ENCODE measurements around the gene RYK. TPM values are rescaled to one million over a fixed set of nuclear protein-coding genes. Genes with fewer than 3 reads are reported as not detected.

The RYK gene
- total and polyA plus RNA-seq, 3 donors from 2014 or later, result 82.6 to 120 (median 112) TPM

DNA sequence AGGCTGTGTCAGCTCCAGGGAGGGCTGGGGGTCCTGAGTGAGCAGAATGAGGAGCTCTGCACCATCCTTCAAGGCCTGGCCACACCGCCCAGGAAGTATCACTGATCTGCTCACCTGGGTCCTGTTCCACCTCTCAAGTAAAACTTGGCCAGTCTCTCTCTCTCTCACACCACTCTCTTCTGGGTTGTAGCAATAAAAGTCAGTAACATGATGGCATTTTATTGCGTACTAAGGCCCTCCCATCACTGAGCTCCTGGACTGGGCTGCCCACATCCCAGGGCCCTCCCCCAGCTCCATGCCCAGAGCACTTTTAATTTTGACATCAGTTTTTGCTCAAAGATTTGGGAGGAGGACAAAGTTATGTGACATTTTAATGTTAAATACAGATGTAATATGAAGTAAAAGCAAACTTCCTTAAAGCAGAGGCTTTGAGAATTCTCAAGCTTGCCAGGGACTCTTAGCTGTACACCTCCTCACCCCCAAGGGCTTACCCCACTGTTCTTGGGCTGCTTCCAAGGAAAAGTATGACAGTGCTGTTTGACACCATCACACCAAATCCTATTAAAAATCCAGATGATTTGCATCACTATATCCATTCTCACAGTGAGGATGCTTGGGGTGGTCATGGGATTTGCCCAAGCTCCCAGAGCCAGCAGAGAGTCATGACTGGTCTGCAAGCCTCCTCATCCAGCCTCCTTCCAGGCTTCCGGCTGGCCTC lies 115.8 kb downstream of the RYK start:
- TF ChIP-seq POLR2A (IDR thresholded peaks at IDR 0.05), result no peak
- TF ChIP-seq, protein P1, sequence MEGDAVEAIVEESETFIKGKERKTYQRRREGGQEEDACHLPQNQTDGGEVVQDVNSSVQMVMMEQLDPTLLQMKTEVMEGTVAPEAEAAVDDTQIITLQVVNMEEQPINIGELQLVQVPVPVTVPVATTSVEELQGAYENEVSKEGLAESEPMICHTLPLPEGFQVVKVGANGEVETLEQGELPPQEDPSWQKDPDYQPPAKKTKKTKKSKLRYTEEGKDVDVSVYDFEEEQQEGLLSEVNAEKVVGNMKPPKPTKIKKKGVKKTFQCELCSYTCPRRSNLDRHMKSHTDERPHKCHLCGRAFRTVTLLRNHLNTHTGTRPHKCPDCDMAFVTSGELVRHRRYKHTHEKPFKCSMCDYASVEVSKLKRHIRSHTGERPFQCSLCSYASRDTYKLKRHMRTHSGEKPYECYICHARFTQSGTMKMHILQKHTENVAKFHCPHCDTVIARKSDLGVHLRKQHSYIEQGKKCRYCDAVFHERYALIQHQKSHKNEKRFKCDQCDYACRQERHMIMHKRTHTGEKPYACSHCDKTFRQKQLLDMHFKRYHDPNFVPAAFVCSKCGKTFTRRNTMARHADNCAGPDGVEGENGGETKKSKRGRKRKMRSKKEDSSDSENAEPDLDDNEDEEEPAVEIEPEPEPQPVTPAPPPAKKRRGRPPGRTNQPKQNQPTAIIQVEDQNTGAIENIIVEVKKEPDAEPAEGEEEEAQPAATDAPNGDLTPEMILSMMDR (IDR thresholded peaks at IDR 0.05), result no peak
- no peaks in the 10 kb centered on the region for H3K36me3 ChIP-seq (ENCODE audit: low read depth, missing control alignments)
- WGBS, 2 donors, result 94 to 97% methylated on average over 3 of the region's 3 CpGs

DNA sequence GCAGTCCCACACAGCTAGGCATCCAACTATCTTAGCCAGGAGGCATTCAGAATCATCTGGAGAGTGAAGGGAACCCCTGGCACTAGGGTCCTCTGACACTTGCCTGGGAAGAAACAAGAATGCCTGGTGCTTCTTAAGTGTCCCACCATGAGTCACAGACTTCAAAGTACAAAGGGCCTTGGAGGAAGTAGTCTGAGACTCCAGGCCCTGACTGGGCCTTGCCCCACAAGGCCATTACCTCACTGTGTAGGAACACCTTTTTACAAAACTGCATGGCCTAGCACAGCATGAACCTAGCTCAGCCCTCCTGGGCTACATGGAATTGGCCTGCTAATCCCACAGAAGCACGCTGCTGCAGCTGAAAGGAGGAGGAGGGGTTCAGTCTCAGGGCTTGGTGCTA lies 116.4 kb downstream of the RYK start:
- H3K4me1 ChIP-seq, result no peaks in the 10 kb centered on the region
- intact Hi-C loops (cut with DNase I; ENCODE audit: low total_unique reads), result no loop called here
- WGBS, 2 donors, result 86 to 88% methylated on average over 1 of the region's 1 CpG
- no peak overlapping the region for H3K4me3 ChIP-seq
- no peaks in the 10 kb centered on the region for H3K27me3 ChIP-seq
- H3K36me3 ChIP-seq (ENCODE audit: low read depth, missing control alignments), result no peaks in the 10 kb centered on the region
- no peak overlapping the region for H3K27ac ChIP-seq
- H3K9me3 ChIP-seq, result no peaks in the 10 kb centered on the region
- TF ChIP-seq, protein P1 (IDR thresholded peaks at IDR 0.05), result no peak
- TF ChIP-seq POLR2A (IDR thresholded peaks at IDR 0.05), result no peak
- DNase-seq, result no peak

More for the DNA sequence above, 115.8 kb downstream of the RYK start:
- Histone ChIP-seq H3K27ac (no peak overlapping the region), H3K4me3 (no peak overlapping the region), H3K4me1 (no peaks in the 10 kb centered on the region), H3K9me3 (no peaks in the 10 kb centered on the region), H3K27me3 (no peaks in the 10 kb centered on the region)
- DNase-seq, result no peak
- intact Hi-C loops (cut with DNase I; ENCODE audit: low total_unique reads), result no loop called here

DNA sequence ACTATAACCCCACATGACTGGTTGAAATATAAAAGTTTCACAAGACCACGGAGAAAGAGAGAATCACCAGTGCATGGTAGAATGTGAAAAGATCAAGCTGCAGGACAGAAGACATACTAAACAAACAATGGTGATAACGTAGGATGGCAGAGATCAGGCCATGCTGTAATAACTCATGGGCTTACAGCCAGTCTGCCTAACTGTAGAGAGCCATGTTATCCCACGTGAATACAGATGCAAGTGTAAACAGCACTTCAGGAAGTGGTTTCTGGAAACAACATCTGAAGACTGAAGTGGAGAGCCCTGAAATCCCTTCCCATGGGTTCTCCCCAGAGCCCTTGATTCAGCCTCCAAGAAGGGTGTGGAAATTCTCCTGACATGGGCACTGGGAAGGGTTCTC lies 117.7 kb downstream of the RYK start:
- 40 to 58% methylated on average over 3 of the region's 3 CpGs for WGBS, 2 donors
- Histone ChIP-seq H3K9me3 (no peaks in the 10 kb centered on the region), H3K36me3 (ENCODE audit: low read depth, missing control alignments) (no peaks in the 10 kb centered on the region), H3K27me3 (no peaks in the 10 kb centered on the region), H3K27ac (no peak overlapping the region), H3K4me3 (no peak overlapping the region), H3K4me1 (no peaks in the 10 kb centered on the region)
- DNase-seq, result no peak
- intact Hi-C loops (cut with DNase I; ENCODE audit: low total_unique reads), result no loop called here
- TF ChIP-seq, protein P1 (IDR thresholded peaks at IDR 0.05), result no peak
- no peak for TF ChIP-seq POLR2A (IDR thresholded peaks at IDR 0.05)

DNA sequence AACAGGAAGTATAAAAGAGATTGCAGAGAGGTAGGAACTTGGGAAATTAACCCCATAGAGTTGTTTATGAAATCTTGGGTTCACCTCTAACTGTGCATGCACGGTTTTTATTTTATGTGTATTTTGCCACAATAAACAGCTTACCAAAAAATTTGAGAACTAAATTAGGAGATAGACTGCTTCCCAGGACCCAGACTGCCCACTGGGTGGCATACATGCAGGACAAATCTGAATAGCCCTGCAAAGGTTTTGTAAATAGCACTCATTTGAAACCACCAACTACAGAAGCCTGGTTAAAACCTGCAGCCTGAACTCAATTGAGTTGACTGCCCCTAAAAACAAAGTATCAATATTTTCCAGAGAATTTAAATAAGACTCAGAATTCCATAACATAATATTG lies 124.5 kb downstream of the RYK start:
- no peaks in the 10 kb centered on the region for H3K27me3 ChIP-seq
- H3K9me3 ChIP-seq, result no peaks in the 10 kb centered on the region
- no peak overlapping the region for H3K27ac ChIP-seq
- 71 to 74% methylated on average over 1 of the region's 1 CpG for WGBS, 2 donors
- no peaks in the 10 kb centered on the region for H3K36me3 ChIP-seq (ENCODE audit: low read depth, missing control alignments)
- no peak for TF ChIP-seq POLR2A (IDR thresholded peaks at IDR 0.05)
- TF ChIP-seq, protein P1 (IDR thresholded peaks at IDR 0.05), result no peak
- H3K4me3 ChIP-seq, result no peak overlapping the region
- DNase-seq, result no peak
- intact Hi-C loops (cut with DNase I; ENCODE audit: low total_unique reads), result no loop called here
- no peaks in the 10 kb centered on the region for H3K4me1 ChIP-seq

DNA sequence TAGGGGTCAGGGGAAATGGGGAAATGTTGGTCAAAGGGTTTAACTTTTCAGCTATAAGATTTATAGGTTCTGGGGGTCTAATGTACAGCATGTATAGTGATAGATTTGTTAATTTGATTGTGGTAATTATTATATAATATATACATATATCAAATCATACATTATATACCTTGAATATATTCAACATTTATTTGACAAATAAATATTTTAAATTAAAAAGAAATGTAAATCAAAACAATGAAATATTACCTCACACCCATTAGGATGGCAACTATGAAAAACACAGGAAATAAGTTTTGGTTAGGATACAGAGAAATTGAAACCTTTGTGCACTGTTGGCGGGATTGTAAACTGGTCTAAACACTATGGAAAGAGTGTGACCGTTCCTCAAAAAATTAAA lies 135.9 kb downstream of the RYK start:
- DNase-seq, result no peak
- no peak overlapping the region for H3K4me3 ChIP-seq

More for the DNA sequence above, 135.9 kb downstream of the RYK start:
- TF ChIP-seq POLR2A (IDR thresholded peaks at IDR 0.05), result no peak
- TF ChIP-seq, protein P1 (IDR thresholded peaks at IDR 0.05), result no peak
- H3K4me1 ChIP-seq, result no peaks in the 10 kb centered on the region
- H3K36me3 ChIP-seq (ENCODE audit: low read depth, missing control alignments), result no peaks in the 10 kb centered on the region
- H3K9me3 ChIP-seq, result no peaks in the 10 kb centered on the region
- intact Hi-C loops (cut with DNase I; ENCODE audit: low total_unique reads), result no loop called here
- no peaks in the 10 kb centered on the region for H3K27me3 ChIP-seq
- 94 to 99% methylated on average over 2 of the region's 2 CpGs for WGBS, 2 donors
- H3K27ac ChIP-seq, result no peak overlapping the region

All from testis (tissue), 3 donors.